NCI-H187 (cell line): ENCODE data around the gene MCCC1.

Experiments
- DNase-seq, 2 experiments: peaks; one replicate each; lab custom pipeline; 2025; lab: John Stamatoyannopoulos, UW

MCCC1 gene

GRCh38 chr3:182980204-182981037 is 118.9 kb downstream of the MCCC1 start, which contains the start of gene DCUN1D1:
DCUN1D1 (minus strand) TSS chr3:182980538; CDS start chr3:182980489, 49 bp downstream.
- DNase-seq = peak; percentile 8 to 76

DNA sequence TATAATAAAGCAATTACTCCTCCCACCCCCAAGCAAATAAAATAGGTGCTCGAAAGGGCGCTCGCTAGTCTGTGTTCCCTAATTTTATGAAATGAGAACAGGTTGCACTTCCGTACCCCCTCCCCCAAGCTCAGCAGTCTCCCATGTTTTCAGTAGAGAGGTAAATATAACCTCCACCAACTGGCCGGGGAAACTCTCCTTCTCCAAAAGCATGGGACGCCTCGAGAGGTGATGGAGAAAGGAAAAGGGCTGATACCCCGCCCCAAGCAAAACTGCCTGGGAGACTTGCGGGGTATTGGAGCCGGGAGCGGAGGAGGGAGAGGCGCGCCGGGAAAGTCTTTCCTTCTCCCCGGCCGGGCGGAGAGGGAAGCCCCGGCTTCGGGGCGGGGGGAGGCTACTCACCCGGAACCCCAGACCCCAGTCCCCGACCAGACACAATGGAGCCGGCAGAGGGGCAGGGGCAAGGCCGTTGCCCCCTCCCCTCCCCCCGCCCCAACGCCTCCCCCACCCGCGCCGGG is 119.6 kb downstream of the MCCC1 start:
- peak in 1 of 2 experiments; percentile 6 for DNase-seq

DNA sequence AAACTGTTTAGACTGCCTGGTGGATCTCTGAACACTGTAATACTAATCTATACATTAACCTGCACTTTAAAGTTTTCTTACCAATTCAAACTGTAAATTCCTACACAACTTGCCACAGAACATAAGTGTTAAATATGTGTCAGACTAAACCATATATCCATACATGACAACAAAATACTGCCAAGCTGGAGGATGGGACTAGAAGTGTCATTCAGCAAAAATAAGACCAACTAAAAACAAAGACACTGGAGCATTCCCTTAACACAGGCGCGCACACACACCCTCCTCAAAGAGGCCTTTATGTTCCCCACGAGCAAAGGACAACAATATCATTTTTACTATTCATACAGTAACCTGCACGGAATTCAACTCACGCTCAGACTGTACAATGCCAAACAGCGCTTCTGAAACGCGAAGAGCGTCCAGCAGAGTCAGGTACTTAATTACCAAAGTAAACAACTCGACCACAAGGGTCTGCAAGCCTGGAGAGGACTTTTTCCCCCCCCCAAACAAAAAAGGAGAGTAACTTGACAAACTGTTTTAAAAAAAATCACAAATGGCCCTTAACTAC is 120.1 kb downstream of the MCCC1 start:
- no peak for DNase-seq

GRCh38 chr3:182978387-182978786 is 120.9 kb downstream of the MCCC1 start:
- no peak for DNase-seq

DNA sequence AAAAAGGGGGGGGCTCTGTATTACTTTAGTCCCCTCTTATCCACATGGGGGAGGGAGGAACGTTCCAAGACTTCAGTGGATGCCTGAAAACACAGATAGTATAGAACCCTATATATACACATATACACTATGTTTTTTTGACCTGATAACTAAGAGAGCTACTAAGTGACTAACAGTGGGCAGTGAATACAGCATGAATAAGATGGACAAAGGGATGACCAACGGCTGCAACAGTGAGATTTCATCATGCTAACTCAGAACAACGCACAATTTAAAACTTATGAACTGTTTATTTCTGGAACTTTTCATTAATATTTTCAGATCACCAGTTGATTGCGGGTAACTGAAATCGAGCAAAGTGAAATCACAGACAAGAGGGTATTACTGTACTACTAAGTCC is 126.2 kb downstream of the MCCC1 start:
- DNase-seq = no peak

DNA sequence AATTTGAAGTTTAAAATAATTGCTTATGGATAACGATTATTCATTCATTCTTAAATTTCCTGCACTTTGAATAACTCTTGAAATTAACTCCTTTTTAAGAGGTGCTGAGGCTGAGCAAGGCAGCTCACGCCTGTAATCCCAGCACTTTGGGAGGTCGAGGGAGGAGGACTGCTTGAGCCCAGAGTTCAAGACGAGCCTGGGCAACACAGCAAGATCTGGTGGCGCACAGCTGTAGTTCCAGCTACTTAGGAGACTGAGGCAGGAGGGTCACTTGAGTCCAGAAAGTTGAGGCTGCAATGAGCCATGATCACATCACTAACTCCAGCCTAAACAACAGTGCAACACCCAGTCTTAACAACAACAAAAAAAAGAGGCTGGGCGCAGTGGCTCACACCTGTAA is 126.9 kb downstream of the MCCC1 start:
- DNase-seq = no peak

- no peak for DNase-seq
Measured at GRCh38 chr3:182971637-182972036, 127.7 kb downstream of the MCCC1 start.

GRCh38 chr3:182970811-182971418 is 128.4 kb downstream of the MCCC1 start:
- DNase-seq = no peak

DNA sequence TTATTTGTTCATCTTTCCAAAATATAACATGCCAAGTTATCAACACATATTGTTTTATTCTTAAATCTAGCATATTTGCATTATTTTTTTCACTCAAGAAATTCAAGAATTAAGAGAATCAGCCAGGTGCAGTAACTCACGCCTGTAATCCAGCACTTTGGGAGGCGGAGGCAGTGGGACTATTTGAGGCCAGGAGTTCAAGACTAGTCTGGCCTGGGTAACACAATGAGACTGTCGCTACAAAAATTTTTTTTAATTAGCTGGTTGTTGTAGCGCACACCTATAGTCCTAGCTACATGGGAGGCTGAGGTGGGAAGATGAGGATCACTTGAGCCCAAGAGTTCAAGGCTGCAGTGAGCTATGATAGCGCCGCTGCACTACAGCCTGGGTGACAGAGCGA is 129.4 kb downstream of the MCCC1 start:
- DNase-seq = no peak

GRCh38 chr3:182969277-182969676 is 130.0 kb downstream of the MCCC1 start:
- no peak for DNase-seq

DNA sequence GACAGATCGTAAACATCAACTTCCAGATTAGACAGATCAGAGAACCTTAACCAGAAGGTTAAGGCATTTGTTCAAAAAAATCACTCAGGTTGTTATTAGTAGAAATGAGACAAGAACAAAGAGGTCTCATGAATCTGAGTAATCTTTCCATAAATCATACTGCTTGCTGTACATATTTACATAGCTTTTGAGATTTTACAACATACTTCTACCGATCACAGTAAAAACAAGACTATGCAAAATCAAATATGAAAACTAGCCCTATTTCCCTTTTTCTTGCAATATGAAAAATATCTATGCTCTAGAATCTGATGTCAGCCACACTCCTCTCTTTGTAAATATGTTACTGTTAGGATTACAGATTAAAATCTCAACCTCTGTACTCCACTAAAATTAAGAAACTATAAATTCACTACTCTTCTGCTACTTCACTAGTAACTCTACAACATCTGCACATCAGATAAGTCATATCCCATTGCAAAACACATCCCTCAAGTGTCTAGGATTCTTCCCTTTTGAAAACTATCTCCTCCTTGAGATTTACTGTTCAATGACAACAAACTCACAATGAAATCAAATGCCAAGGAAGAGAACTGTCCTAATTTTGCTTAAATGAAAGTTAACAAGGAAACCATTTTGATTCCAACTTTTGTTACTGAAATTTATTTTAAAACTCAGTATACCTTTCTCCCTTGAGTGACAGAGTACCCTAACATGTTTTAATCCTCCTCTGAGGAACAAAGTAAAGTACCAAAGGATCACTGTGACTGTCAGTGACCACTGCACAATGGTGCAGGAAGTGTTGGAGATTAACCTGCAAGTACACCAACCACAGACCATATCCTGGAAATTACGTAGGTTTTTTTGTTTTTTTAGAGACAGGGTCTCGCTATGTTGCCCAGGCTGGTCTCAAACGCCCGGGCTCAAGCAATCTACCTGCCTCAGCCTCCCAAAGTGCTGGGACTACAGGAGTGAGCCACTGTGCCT is 131.8 kb downstream of the MCCC1 start:
- no peak for DNase-seq

GRCh38 chr3:182965861-182966366 is 133.4 kb downstream of the MCCC1 start:
- no peak for DNase-seq
